Activated CD8-positive, alpha-beta memory T cell treated with anti-CD3 and anti-CD28 coated beads, Interleukin-2, amount 10 ng/mL, durations not matched to agents 7 days and 5 days (primary cell): Measurements from ENCODE around the gene IL36B. TPM values are rescaled to one million over a fixed set of nuclear protein-coding genes. Genes with fewer than 3 reads are reported as not detected.
A peak's percentile ranks its signal among the peaks of the same experiment; 100 is the strongest.

Experiments used
- ATAC-seq: fragments of 150-1000 bp; cut with Tn5 transposase; one replicate; pipeline ENCODE4 v1.10.0; 2021; ENCODE audit warnings: moderate library complexity
- CTCF ChIA-PET: fragments of 350-600 bp; sonication (Branson Sonifier 250); formaldehyde crosslinking; loops from one replicate; lab custom pipeline; 2021; ENCODE audit warnings: antibody characterized with exemption; lab: Charles Lee
- DNase-seq: peaks from one replicate; pipeline ENCODE4 v3.0.0-alpha.2; 2020
- H3K27ac Mint-ChIP-seq: one replicate; pipeline ENCODE4 v1.8.0; 2021; ENCODE audit warnings: mild to moderate bottlenecking, mixed read lengths
- H3K27me3 Mint-ChIP-seq: one replicate; pipeline ENCODE4 v1.8.0; 2021; ENCODE audit warnings: mixed read lengths
- H3K36me3 Mint-ChIP-seq: one replicate; pipeline ENCODE4 v1.8.0; 2021; ENCODE audit warnings: mild to moderate bottlenecking, mixed read lengths
- H3K4me1 Mint-ChIP-seq: one replicate; pipeline ENCODE4 v1.8.0; 2021; ENCODE audit warnings: mixed read lengths
- H3K4me3 Mint-ChIP-seq: one replicate; pipeline ENCODE4 v1.8.0; 2021; ENCODE audit warnings: mild to moderate bottlenecking, moderate library complexity, mixed read lengths
- H3K9me3 Mint-ChIP-seq: one replicate; pipeline ENCODE4 v1.8.0; 2022; ENCODE audit warnings: low read depth, mixed read lengths
- total RNA-seq, 2 experiments: library from RNA; stranded (reverse); gene quantifications; one replicate each; pipeline ENCODE4 v1.2.3, GENCODE V29; 2021

Gene IL36B
- total RNA-seq, 2 experiments from 2014 or later: not detected

DNA sequence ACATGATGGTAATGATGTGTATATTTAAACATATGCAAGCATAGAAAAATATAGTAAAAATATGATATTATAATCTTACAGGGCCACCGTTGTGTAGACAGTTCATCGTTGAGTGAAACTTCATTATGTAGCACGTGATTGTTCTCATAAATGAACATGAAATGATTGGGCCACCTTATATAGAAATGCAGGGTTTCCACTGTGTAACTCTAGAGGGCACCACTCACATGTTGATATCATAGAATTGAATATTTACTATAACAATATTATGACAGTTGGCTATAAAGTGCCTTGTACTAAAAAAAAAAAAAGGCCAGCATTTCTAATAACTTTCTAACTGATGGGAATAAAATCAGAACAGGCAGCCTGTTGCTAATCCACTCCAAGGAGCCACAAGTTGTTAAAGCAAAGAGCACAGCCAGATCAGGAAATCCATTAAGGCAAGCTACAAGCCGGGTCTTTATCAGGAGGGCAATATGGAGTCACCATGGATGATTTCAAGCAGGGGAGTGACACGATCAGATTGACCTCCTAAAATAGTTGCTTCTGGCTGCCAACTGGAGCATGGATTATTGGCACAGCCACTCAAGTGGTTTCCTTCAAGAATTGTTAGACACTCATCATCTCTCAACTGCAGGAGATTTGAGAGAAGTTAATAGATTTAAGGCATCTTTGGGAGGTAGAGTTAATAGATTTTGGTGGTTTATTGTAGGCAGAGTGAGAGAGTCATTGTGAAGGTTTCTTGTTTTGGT is 31.8 kb upstream of the IL36B start:
- H3K36me3 Mint-ChIP-seq: peaks cover 3% of the 10 kb centered on the region
- CTCF ChIA-PET: interaction anchor here (0.5 to 12.6 kb wide), 12 partner anchors 8 to 120 kb away, joined by 3 to 182 read pairs (median 6); no protein-coding TSS in a partner anchor
- H3K27me3 Mint-ChIP-seq: peaks cover 7% of the 10 kb centered on the region
- DNase-seq (no peak), ATAC-seq (peak; percentile 56)
- H3K27ac Mint-ChIP-seq: no peak overlapping the region
- no peaks in the 10 kb centered on the region for H3K9me3 Mint-ChIP-seq
- H3K4me1 Mint-ChIP-seq: peaks cover 12% of the 10 kb centered on the region
- no peak overlapping the region for H3K4me3 Mint-ChIP-seq

DNA sequence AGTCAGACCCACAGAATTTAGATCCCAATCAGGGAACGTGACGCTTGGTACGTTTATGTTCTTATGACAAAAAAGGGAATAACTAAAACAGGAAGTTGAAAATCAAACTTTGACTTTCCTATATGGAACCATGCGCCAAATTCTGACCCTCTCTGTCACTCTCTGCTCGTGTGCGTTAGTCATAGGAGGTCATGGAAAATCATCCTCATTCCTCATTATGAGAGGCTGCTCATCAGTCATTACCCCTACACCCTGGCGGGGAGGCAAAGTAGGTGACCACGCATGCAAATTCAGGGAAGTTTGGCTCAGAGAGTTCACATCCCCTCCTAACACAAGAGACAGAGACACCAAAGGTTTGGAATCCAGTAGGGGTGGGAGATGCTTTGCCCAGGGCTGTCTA is 30.6 kb upstream of the IL36B start:
- H3K27ac Mint-ChIP-seq: no peak overlapping the region
- ATAC-seq (no peak), DNase-seq (no peak)
- H3K9me3 Mint-ChIP-seq: no peaks in the 10 kb centered on the region
- H3K27me3 Mint-ChIP-seq: peaks cover 7% of the 10 kb centered on the region
- no peak overlapping the region for H3K4me3 Mint-ChIP-seq
- H3K36me3 Mint-ChIP-seq: peaks cover 3% of the 10 kb centered on the region
- CTCF ChIA-PET: interaction anchor here (1.4 to 12.6 kb wide), 3 partner anchors 15 to 121 kb away, joined by 3 to 182 read pairs (median 6); no protein-coding TSS in a partner anchor
- H3K4me1 Mint-ChIP-seq: peaks cover 12% of the 10 kb centered on the region

- no peak for DNase-seq
- Mint-ChIP-seq H3K9me3 (no peaks in the 10 kb centered on the region), H3K36me3 (no peaks in the 10 kb centered on the region), H3K27me3 (peaks cover 7% of the 10 kb centered on the region), H3K27ac (no peak overlapping the region), H3K4me3 (no peak overlapping the region), H3K4me1 (peaks cover 13% of the 10 kb centered on the region)
- CTCF ChIA-PET: interaction anchor here (3.2 to 12.6 kb wide), 4 partner anchors 9 to 117 kb away, joined by 10 to 182 read pairs (median 28); no protein-coding TSS in a partner anchor
- ATAC-seq: no peak
Measured at GRCh38 chr2:113081488-113082210, 29.0 kb upstream of the IL36B start.

DNA sequence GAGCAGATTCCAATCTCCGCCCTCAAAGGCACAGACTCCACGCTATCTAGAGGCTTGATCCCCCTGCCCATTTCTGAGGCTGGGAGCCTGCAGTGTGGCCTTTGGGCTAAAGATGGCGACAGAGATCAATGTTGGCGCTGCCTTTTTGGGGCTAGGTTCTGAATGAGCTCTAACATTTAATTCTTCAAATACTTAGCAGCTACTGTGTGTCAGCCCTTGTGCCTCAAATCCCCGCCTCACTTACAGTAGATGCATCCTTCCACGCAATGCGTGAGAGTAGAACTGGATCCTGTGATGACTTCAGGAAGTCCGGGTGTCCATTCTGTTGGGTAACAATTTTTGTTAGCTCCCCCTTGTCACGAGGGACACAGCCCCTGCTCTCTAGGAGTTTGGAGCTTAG is 27.5 kb upstream of the IL36B start:
- no peak overlapping the region for H3K4me3 Mint-ChIP-seq

GRCh38 chr2:113079131-113079530 is 26.5 kb upstream of the IL36B start:
- Mint-ChIP-seq H3K27ac (no peak overlapping the region), H3K4me1 (peaks cover 18% of the 10 kb centered on the region), H3K9me3 (no peaks in the 10 kb centered on the region), H3K27me3 (peaks cover 4% of the 10 kb centered on the region), H3K36me3 (no peaks in the 10 kb centered on the region), H3K4me3 (no peak overlapping the region)
- DNase-seq: no peak
- CTCF ChIA-PET: interaction anchor here (1.0 to 12.6 kb wide), 24 partner anchors 10 to 311 kb away, joined by 3 to 182 read pairs (median 8); partner anchors contain the start of genes IL1F10 and PSD4
- no peak for ATAC-seq

More for the DNA sequence above, 27.5 kb upstream of the IL36B start:
- Mint-ChIP-seq H3K36me3 (no peaks in the 10 kb centered on the region), H3K4me1 (peaks cover 13% of the 10 kb centered on the region), H3K27me3 (peaks cover 5% of the 10 kb centered on the region), H3K9me3 (no peaks in the 10 kb centered on the region), H3K27ac (no peak overlapping the region)
- CTCF ChIA-PET: interaction anchor here (0.6 to 12.6 kb wide), 50 partner anchors 10 to 310 kb away, joined by 3 to 182 read pairs (median 4); partner anchors contain the start of genes IL1F10 and PSD4
- peak; percentile 74 for ATAC-seq
- peak; percentile 68 for DNase-seq

- H3K36me3 Mint-ChIP-seq: no peaks in the 10 kb centered on the region
Measured at GRCh38 chr2:113078350-113078839, 25.7 kb upstream of the IL36B start.

GRCh38 chr2:113077921-113078320 is 25.3 kb upstream of the IL36B start:
- ATAC-seq (no peak), DNase-seq (no peak)
- H3K4me3 Mint-ChIP-seq: no peak overlapping the region
- H3K27ac Mint-ChIP-seq: no peak overlapping the region
- no peaks in the 10 kb centered on the region for H3K9me3 Mint-ChIP-seq
- H3K36me3 Mint-ChIP-seq: no peaks in the 10 kb centered on the region
- H3K27me3 Mint-ChIP-seq: no peaks in the 10 kb centered on the region
- CTCF ChIA-PET: interaction anchor here (1.0 to 12.6 kb wide), 5 partner anchors 12 to 313 kb away, joined by 3 to 182 read pairs (median 12); no protein-coding TSS in a partner anchor
- peaks cover 19% of the 10 kb centered on the region for H3K4me1 Mint-ChIP-seq

More at GRCh38 chr2:113078350-113078839, 25.7 kb upstream of the IL36B start:
- CTCF ChIA-PET: interaction anchor here (1.0 to 12.6 kb wide), 7 partner anchors 11 to 312 kb away, joined by 3 to 182 read pairs (median 12); no protein-coding TSS in a partner anchor
- ATAC-seq (no peak), DNase-seq (no peak)
- Mint-ChIP-seq H3K27ac (no peak overlapping the region), H3K4me3 (no peak overlapping the region), H3K9me3 (no peaks in the 10 kb centered on the region), H3K27me3 (peaks cover 4% of the 10 kb centered on the region), H3K4me1 (peaks cover 19% of the 10 kb centered on the region)

DNA sequence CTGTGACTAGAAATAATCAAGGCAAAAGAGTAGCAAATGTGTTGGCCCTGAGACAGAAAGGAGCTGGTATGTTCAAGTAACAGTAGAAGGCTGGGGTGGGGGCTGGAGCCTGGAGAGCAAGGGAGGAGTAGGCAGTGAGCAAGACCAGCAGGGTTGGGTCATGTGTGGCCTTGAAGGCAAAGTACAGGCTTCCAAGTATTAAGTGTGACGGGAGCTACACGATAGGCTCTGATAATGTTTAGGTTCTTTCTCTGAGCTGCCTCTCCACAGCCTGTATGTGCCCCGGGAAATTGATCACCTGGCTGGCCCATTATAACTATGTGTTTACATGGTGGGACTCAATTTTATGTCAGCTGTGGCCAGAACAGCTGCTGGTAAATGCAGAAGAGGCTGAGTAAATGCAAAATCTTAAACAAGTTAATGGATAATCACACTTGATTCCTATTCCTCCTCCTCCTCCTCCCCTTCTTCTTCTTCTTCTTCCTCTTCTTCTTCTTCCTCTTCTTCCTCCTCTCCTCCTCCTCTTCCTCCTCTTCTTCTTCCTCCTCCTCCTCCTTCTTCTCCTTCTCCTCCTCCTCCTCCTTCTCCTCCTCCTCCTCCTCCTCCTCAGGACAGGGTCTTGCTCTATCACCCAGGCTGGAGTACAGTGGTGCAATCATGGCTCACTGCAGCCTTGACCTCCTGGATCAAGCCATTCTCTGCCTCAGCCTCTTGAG is 24.4 kb upstream of the IL36B start:
- ATAC-seq: no peak

DNA sequence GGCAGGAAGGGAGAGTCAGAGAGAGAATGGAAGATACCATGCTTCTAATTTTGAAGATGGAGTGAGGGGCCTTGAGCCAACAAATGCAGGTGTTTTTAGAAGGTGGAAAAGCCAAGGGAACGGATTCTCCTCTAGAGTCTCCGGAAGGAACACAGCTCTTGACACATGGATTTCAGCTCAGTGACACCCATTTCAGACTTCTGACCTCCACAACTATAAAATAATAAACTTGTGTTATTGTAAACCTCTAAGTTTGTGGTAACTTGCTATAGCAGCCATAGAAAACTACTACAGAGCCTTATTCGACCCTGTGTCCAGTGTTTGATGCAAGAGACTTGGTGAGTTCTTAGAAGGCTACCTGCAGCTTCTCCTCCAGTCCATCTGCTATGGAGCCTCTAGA is 22.9 kb upstream of the IL36B start:
- Mint-ChIP-seq H3K4me1 (peaks cover 19% of the 10 kb centered on the region), H3K27me3 (peaks cover 3% of the 10 kb centered on the region), H3K36me3 (no peaks in the 10 kb centered on the region), H3K27ac (no peak overlapping the region), H3K9me3 (no peaks in the 10 kb centered on the region), H3K4me3 (no peak overlapping the region)
- ATAC-seq (no peak), DNase-seq (no peak)
- CTCF ChIA-PET: interaction anchor here (0.7 to 12.6 kb wide), 8 partner anchors 9 to 315 kb away, joined by 3 to 182 read pairs (median 8); no protein-coding TSS in a partner anchor

More for the DNA sequence above, 24.4 kb upstream of the IL36B start:
- CTCF ChIA-PET: interaction anchor here (0.9 to 12.6 kb wide), 10 partner anchors 8 to 314 kb away, joined by 3 to 182 read pairs (median 6); no protein-coding TSS in a partner anchor
- H3K36me3 Mint-ChIP-seq: no peaks in the 10 kb centered on the region
- no peak for DNase-seq
- H3K27me3 Mint-ChIP-seq: no peaks in the 10 kb centered on the region
- H3K27ac Mint-ChIP-seq: peak overlapping the region; percentile 30
- H3K4me1 Mint-ChIP-seq: peaks cover 19% of the 10 kb centered on the region
- H3K9me3 Mint-ChIP-seq: no peaks in the 10 kb centered on the region
- no peak overlapping the region for H3K4me3 Mint-ChIP-seq

DNA sequence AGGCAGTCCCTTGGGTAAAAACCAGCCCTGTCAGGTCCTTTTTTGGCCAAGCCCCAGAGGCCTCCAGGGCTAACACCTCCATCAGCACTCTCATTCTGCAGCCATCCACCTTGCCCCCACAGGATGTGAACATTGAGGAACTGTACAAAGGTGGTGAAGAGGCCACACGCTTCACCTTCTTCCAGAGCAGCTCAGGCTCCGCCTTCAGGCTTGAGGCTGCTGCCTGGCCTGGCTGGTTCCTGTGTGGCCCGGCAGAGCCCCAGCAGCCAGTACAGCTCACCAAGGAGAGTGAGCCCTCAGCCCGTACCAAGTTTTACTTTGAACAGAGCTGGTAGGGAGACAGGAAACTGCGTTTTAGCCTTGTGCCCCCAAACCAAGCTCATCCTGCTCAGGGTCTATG is 22.4 kb upstream of the IL36B start:
- CTCF ChIA-PET: interaction anchor here (0.7 to 12.6 kb wide), 8 partner anchors 10 to 315 kb away, joined by 3 to 182 read pairs (median 6); no protein-coding TSS in a partner anchor
- peaks cover 5% of the 10 kb centered on the region for H3K27me3 Mint-ChIP-seq
- H3K27ac Mint-ChIP-seq: peak overlapping the region; percentile 54
- peak; percentile 91 for ATAC-seq
- no peak overlapping the region for H3K4me3 Mint-ChIP-seq
- no peaks in the 10 kb centered on the region for H3K9me3 Mint-ChIP-seq
- no peaks in the 10 kb centered on the region for H3K36me3 Mint-ChIP-seq
- DNase-seq: peak; percentile 72
- H3K4me1 Mint-ChIP-seq: peaks cover 19% of the 10 kb centered on the region

DNA sequence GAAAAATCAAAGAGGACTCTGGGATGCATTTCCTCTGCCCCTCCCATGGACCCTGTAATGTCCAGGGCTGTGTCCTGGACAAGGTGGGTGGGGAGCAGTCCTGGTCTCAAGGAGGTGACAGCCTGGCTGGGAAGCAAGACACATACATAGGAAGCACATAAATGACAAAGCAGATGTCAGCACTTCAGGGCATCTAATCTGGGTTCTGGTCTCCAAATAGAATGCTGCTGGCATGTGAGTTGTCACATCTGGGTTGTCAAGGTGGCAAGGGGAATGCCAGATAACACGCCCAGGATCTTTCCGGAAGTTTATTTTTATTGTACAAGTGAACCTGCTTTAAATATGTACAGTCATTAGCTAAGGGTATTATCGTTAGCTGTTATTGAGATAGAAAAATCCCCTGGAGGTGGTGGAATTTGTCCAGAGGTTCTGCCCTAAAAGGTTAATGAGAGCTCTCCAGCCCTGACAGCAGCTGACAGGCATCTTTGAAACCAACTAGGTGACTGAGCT is 20.7 kb upstream of the IL36B start:
- CTCF ChIA-PET: interaction anchor here (1.0 kb wide), 1 partner anchor 17 kb away, joined by 3 read pairs; no protein-coding TSS in a partner anchor
- Mint-ChIP-seq H3K36me3 (no peaks in the 10 kb centered on the region), H3K4me1 (peaks cover 19% of the 10 kb centered on the region), H3K27me3 (peaks cover 19% of the 10 kb centered on the region), H3K4me3 (no peak overlapping the region), H3K9me3 (no peaks in the 10 kb centered on the region), H3K27ac (no peak overlapping the region)
- no peak for ATAC-seq
- DNase-seq: no peak

DNA sequence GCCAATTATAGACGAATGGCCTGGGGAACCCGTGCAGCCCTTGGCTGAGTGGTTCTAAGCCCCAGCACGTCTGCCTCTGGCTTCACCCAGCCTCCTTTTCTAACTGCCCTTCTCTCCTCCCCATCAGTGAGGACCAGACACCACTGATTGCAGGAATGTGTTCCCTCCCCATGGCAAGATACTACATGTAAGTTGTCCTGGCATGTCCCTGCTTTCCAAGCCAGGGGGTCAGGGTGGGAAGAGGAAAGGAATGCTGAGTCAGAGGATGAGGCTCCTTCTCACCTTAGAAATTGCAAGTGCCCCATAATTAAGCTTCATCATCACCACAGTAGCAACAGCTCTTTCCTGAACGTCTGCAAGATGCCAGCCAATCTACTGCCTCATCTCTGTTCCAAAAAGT is 19.9 kb upstream of the IL36B start:
- DNase-seq (no peak), ATAC-seq (no peak)
- CTCF ChIA-PET: interaction anchor here (1.0 kb wide), 1 partner anchor 17 kb away, joined by 3 read pairs; no protein-coding TSS in a partner anchor

More for the DNA sequence above, 19.9 kb upstream of the IL36B start:
- Mint-ChIP-seq H3K27ac (no peak overlapping the region), H3K9me3 (no peaks in the 10 kb centered on the region), H3K4me3 (no peak overlapping the region), H3K27me3 (peaks cover 19% of the 10 kb centered on the region), H3K36me3 (no peaks in the 10 kb centered on the region), H3K4me1 (peaks cover 19% of the 10 kb centered on the region)
